ENCODE data around the gene STAM2.
"Not testable (repeated sequence)": the region's sequence is repeated elsewhere in the genome, so short reads cannot be mapped to it uniquely, and the experiment has no call there.

The STAM2 gene

DNA sequence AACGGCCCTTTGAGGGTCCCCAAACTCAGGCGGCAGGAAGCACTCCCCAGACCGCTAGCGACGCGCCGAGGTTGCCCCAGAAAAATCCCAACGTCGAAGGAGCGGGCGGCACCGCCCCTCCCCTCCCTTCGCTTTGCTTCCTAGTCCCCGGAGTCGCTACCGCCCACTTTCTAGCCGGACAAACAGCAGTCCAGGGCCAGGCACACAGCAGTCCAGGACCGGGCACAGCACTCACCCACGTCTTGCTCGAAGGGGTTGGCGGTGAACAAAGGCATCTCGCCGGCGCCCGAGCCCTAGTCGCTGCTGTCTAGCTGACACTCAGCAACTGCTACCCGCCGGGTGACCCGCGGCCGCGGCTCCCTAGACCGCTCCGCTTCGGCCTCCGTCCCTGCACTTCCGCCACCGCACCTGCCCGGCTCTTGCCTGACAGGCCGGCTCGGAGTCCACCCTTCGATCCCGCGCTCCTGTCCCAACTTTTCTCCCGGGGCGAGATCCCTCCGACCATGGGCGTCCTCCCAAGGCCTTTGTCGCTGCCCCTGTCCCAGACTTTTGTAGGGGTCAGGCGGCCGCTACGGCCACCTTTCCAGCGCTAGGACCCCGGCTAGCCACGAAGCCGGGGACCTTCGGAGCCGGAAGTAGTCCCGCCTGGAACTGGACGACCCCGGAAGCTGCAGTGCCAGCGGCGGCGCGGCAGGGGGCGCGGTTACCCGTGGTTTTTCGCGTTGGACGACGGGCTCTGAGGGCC lies at the start of gene STAM2:
Gene STAM2 (minus strand): TSS at position 396 of the 745 bp plus-strand sequence. CDS start 121 bp downstream, at position 275.
- Histone ChIP-seq H3K36me3 (ENCODE audit: insufficient read depth, low read length) (no peaks in the 10 kb centered on the region), H3K4me1 (ENCODE audit: insufficient read depth, low read length) (no peaks in the 10 kb centered on the region; the same call in 1 of the 2 replicates), H3K9ac (ENCODE audit: low read depth, low read length) (peak within 1 kb of the TSS; percentile 68)

DNA sequence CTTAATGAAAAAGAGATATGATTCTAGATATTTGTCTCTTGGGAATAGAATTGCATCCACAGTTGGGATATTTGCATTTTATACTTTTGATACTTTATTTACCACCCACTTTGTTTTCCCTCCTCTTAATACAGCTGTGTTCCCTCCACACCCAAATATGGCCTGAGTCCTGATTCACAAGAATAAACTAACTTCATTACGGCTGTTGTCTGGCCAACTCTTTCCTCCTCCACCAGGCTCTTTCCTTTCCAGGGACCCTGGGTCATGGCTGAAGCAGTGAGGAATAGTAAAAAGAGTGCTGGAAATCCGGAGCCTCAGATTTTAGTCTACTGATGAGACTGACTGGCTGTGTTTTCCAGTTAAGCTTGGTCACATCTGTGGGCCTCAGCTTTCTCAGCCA lies 48.4 kb upstream of the STAM2 start:
- Histone ChIP-seq H3K4me1 (ENCODE audit: insufficient read depth, low read length) (peaks cover 6% of the 10 kb centered on the region), H3K36me3 (ENCODE audit: insufficient read depth, low read length) (no peaks in the 10 kb centered on the region), H3K9ac (ENCODE audit: low read depth, low read length) (no peak overlapping the region), H3K9me3 (ENCODE audit: control insufficient read depth, insufficient read depth, low read length) (no peaks in the 10 kb centered on the region)

More for the DNA sequence above, at the start of gene STAM2:
- no peaks in the 10 kb centered on the region for H3K9me3 ChIP-seq (ENCODE audit: control insufficient read depth, insufficient read depth, low read length)

- no peak overlapping the region for H3K9ac ChIP-seq (ENCODE audit: low read depth, low read length)
- no peaks in the 10 kb centered on the region for H3K9me3 ChIP-seq (ENCODE audit: control insufficient read depth, insufficient read depth, low read length)
- no peaks in the 10 kb centered on the region for H3K36me3 ChIP-seq (ENCODE audit: insufficient read depth, low read length)
- H3K4me1 ChIP-seq (ENCODE audit: insufficient read depth, low read length), result peaks cover 4% of the 10 kb centered on the region
These were observed 47.5 kb upstream of the STAM2 start for GRCh38 chr2:152222975-152223637.

DNA sequence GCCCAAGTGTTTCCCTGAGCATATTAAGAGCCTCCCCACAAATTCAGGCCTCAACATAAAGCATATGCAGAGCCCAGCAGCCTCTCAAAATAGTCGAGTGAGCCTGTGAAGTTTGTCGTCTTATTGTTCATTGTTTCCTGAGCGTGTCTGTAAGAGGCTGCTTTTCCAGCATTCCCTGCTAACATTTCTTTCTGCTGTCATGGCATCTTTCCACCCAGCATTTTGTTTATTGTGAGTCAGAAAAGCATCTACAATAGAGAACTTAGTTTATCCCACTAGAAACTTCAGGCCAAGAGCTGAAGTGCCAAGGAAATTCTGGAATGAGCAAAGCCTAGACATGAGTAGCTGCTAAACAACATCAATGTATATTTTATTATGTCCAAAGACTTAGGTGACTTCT lies 46.3 kb upstream of the STAM2 start:
- Histone ChIP-seq H3K36me3 (ENCODE audit: insufficient read depth, low read length) (no peaks in the 10 kb centered on the region), H3K4me1 (ENCODE audit: insufficient read depth, low read length) (no peaks in the 10 kb centered on the region), H3K9ac (ENCODE audit: low read depth, low read length) (no peak overlapping the region), H3K9me3 (ENCODE audit: control insufficient read depth, insufficient read depth, low read length) (no peaks in the 10 kb centered on the region)

GRCh38 chr2:152219077-152219828 lies 43.7 kb upstream of the STAM2 start:
- Histone ChIP-seq H3K9me3 (ENCODE audit: control insufficient read depth, insufficient read depth, low read length) (no peaks in the 10 kb centered on the region), H3K9ac (ENCODE audit: low read depth, low read length) (no peak overlapping the region), H3K4me1 (ENCODE audit: insufficient read depth, low read length) (no peaks in the 10 kb centered on the region), H3K36me3 (ENCODE audit: insufficient read depth, low read length) (no peaks in the 10 kb centered on the region)

GRCh38 chr2:152201466-152201830 lies 25.9 kb upstream of the STAM2 start:
- Histone ChIP-seq H3K9me3 (ENCODE audit: control insufficient read depth, insufficient read depth, low read length) (no peaks in the 10 kb centered on the region), H3K4me1 (ENCODE audit: insufficient read depth, low read length) (0 out of 2 replicates have a peak, but pooled peaks cover 5% of the 10 kb centered on the region), H3K9ac (ENCODE audit: low read depth, low read length) (no peak overlapping the region), H3K36me3 (ENCODE audit: insufficient read depth, low read length) (no peaks in the 10 kb centered on the region)

- peak overlapping the region; percentile 16; the same call in 1 of the 2 replicates for H3K9ac ChIP-seq (ENCODE audit: low read depth, low read length)
- no peaks in the 10 kb centered on the region for H3K9me3 ChIP-seq (ENCODE audit: control insufficient read depth, insufficient read depth, low read length)
- H3K36me3 ChIP-seq (ENCODE audit: insufficient read depth, low read length), result no peaks in the 10 kb centered on the region
- H3K4me1 ChIP-seq (ENCODE audit: insufficient read depth, low read length), result 0 out of 2 replicates have a peak, but pooled peaks cover 5% of the 10 kb centered on the region
These were observed 25.3 kb upstream of the STAM2 start for GRCh38 chr2:152200565-152201465.

- Histone ChIP-seq H3K9ac (ENCODE audit: low read depth, low read length) (no peak overlapping the region), H3K36me3 (ENCODE audit: insufficient read depth, low read length) (no peaks in the 10 kb centered on the region), H3K4me1 (ENCODE audit: insufficient read depth, low read length) (0 out of 2 replicates have a peak, but pooled peaks cover 5% of the 10 kb centered on the region), H3K9me3 (ENCODE audit: control insufficient read depth, insufficient read depth, low read length) (no peaks in the 10 kb centered on the region)
These were observed 24.5 kb upstream of the STAM2 start for GRCh38 chr2:152200101-152200500.

DNA sequence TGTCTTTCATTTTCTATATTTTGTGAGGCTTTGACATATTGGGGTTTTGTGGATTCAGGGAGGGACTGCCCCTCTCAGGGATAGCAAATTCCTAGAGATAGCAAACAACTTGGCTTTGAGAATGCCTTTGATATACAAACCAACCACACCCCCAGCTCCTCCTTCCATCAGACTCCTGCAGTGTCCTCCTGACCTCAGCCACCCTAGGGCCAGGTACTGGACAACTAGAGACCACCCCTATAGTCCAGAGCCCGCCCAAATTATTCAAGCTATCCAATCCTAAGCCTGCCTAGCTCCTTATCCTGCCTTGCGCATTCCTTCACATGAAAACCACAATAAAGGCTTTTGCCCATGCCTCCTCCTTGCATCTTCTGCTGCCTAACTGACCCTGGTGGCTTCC lies 22.9 kb upstream of the STAM2 start:
- H3K9me3 ChIP-seq (ENCODE audit: control insufficient read depth, insufficient read depth, low read length), result no peaks in the 10 kb centered on the region
- no peak overlapping the region for H3K9ac ChIP-seq (ENCODE audit: low read depth, low read length)
- H3K4me1 ChIP-seq (ENCODE audit: insufficient read depth, low read length), result 0 out of 2 replicates have a peak, but pooled peaks cover 5% of the 10 kb centered on the region
- H3K36me3 ChIP-seq (ENCODE audit: insufficient read depth, low read length), result no peaks in the 10 kb centered on the region

DNA sequence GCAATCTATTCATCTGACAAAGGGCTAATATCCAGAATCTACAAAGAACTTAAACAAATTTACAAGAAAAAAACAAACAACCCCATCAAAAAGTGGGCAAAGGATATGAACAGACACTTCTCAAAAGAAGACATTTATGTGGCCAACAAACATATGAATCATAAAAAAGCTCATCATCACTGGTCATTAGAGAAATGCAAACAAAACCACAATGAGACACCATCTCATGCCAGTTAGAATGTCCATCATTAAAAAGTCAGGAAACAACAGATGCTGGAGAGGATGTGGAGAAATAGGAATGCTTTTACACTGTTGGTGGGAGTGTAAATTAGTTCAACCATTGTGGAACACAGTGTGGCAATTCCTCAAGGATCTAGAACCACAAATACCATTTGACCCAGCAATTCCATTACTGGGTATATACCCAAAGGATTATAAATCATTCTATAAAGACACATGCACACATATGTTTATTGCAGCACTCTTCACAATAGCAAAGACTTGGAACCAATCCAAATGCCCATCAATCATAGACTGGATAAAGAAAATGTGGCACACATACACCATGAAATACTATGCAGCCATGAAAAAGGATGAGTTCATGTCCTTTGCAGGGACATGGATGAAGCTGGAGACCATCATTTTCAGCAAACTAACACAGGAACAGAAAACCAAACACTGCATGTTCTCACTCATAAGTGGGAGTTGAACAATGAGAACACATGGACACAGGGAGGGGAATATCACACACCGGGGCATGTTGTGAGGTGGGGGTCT lies 22.1 kb upstream of the STAM2 start:
- not testable (repeated sequence) for H3K9me3 ChIP-seq (ENCODE audit: control insufficient read depth, insufficient read depth, low read length); H3K9ac ChIP-seq (ENCODE audit: low read depth, low read length); H3K4me1 ChIP-seq (ENCODE audit: insufficient read depth, low read length); H3K36me3 ChIP-seq (ENCODE audit: insufficient read depth, low read length)

DNA sequence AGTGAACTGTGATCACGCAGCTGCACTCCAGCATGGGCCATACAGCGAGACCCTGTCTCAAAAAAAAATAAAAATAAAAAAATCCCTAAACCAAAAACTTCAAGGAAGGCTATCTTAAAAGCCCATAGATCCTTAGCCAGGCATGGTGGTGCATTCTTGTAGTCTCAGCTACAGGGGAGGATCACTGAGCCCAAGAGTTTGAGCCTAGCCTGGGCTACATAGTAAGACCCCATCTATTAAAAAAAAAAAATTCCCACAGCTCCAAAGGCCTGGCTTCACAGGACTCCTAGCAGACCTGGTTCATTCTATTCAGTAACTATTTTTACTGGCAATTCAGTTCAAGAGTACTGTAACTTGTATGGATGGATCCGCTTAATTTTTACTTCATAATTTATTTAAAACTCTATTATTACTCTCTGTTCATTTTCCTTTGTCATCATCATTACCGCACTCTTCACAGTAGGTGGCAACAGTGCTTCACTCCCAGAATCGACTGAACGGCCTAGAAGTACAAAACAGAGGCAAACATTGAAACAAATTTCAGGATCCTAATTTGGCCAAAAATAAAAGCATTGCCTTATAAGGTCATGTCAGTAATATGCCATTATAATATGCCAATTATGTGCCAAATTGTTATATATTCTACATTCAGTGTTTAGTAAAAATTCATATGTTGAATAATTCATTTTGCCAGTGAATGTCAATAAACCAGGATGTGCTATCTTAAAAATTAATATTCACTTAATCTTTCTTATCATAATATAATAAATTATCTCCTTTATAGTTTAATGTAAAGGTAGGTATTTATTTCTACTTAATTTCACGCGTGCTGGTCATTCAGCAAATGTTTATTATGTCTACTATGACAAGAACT lies 14.3 kb upstream of the STAM2 start:
- peaks cover under 1% of the 10 kb centered on the region; the same call in 1 of the 2 replicates for H3K9me3 ChIP-seq (ENCODE audit: control insufficient read depth, insufficient read depth, low read length)
- no peaks in the 10 kb centered on the region for H3K4me1 ChIP-seq (ENCODE audit: insufficient read depth, low read length)
- H3K36me3 ChIP-seq (ENCODE audit: insufficient read depth, low read length), result no peaks in the 10 kb centered on the region
- H3K9ac ChIP-seq (ENCODE audit: low read depth, low read length), result no peak overlapping the region

DNA sequence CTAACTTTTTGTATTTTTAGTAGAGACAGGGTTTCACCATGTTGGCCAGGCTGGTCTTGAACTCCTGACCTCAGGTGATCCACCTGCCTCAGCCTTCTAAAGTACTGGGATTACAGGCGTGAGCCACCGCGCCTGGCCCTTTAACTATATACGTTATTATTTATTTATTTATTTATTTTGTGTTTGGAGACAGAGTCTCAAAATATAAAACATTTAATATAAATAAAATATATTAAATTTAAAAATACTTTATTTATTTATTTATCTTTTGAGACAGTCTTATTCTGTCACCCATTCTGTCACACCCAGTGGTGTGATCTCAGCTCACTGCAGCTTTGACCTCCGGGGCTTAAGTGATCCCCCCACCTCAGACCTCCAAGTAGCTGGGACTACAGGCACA lies 11.2 kb upstream of the STAM2 start:
- H3K4me1 ChIP-seq (ENCODE audit: insufficient read depth, low read length); H3K36me3 ChIP-seq (ENCODE audit: insufficient read depth, low read length); H3K9ac ChIP-seq (ENCODE audit: low read depth, low read length); H3K9me3 ChIP-seq (ENCODE audit: control insufficient read depth, insufficient read depth, low read length): not testable (repeated sequence)

All from ES-I3 (cell line).